Stimulated activated naive B cell treated with anti-CD40 and anti-IgM and Interleukin-4, amounts not matched to agents 10 μg/mL and 1 μg/mL and 100 μg/mL, for 72 hours (primary cell): ENCODE measurements around the gene TTC8.

Experiments used
- ATAC-seq, 2 donors: fragments of 150-1000 bp; cut with Tn5 transposase; replicated peaks; 2 replicates each; pipeline ENCODE4 v1.10.0; 2021; ENCODE audit warnings: moderate library complexity in 1 of 2
- DNase-seq: peaks from one replicate; pipeline ENCODE4 v3.0.0; 2021
- H3K27ac Mint-ChIP-seq: one replicate; pipeline ENCODE4 v1.8.0; 2022; ENCODE audit warnings: mild to moderate bottlenecking, mixed read lengths
- H3K27me3 Mint-ChIP-seq, 2 donors: one replicate each; pipeline ENCODE4 v1.8.0; 2022; ENCODE audit warnings: mixed read lengths in 2 of 2
- H3K36me3 Mint-ChIP-seq, 2 donors: one replicate each; pipeline ENCODE4 v1.8.0; 2022; ENCODE audit warnings: mixed read lengths in 2 of 2, mild to moderate bottlenecking in 1 of 2
- H3K4me1 Mint-ChIP-seq, 2 donors: one replicate each; pipeline ENCODE4 v1.8.0; 2022; ENCODE audit warnings: mixed read lengths in 2 of 2, mild to moderate bottlenecking in 1 of 2
- H3K4me3 Mint-ChIP-seq, 2 donors: one replicate each; pipeline ENCODE4 v1.8.0; 2022; ENCODE audit warnings: mild to moderate bottlenecking in 2 of 2, mixed read lengths in 2 of 2, moderate library complexity in 1 of 2
- H3K9me3 Mint-ChIP-seq, 2 donors: one replicate each; pipeline ENCODE4 v1.8.0; 2022; ENCODE audit warnings: mixed read lengths in 2 of 2, mild to moderate bottlenecking in 1 of 2

The TTC8 gene

DNA sequence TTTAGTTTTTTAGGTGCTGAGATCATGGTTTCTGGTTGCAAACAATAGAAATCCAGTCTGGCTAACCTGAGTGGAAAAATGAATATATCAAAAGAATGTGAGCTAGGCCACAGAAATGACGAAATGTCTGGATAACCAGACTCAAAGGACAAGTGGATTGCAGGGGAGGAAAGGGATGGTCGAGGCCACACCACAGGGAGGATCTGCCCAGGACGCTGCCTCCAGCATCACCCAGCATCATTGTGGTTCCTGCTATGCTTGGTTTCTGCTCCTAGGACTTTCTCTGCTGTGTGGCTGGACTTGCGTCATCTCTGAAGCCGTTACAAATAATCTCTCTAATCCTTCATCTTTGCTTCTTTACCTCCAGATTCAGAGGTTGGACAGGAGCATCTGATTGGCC is 80.4 kb downstream of the TTC8 start:
- H3K36me3 Mint-ChIP-seq: no peaks in the 10 kb centered on the region
- H3K4me1 Mint-ChIP-seq: no peaks in the 10 kb centered on the region
- no peak overlapping the region for H3K4me3 Mint-ChIP-seq
- H3K9me3 Mint-ChIP-seq: peaks cover 4 to 5% of the 10 kb centered on the region in 2 donors
- H3K27me3 Mint-ChIP-seq: peaks cover 12 to 15% of the 10 kb centered on the region in 2 donors
- ATAC-seq (no peak), DNase-seq (no peak)
- H3K27ac Mint-ChIP-seq: no peak overlapping the region

- H3K4me3 Mint-ChIP-seq: no peak overlapping the region
- no peak for ATAC-seq
- H3K4me1 Mint-ChIP-seq: no peaks in the 10 kb centered on the region
- DNase-seq: no peak
- H3K27me3 Mint-ChIP-seq: no peaks in the 10 kb centered on the region
- no peak overlapping the region for H3K27ac Mint-ChIP-seq
- H3K9me3 Mint-ChIP-seq: peaks cover 4 to 5% of the 10 kb centered on the region in 2 donors
- H3K36me3 Mint-ChIP-seq: no peaks in the 10 kb centered on the region
Observed at GRCh38 chr14:88908216-88908615, 83.8 kb downstream of the TTC8 start.

- H3K4me3 Mint-ChIP-seq: no peak overlapping the region
- no peaks in the 10 kb centered on the region for H3K36me3 Mint-ChIP-seq
- H3K4me1 Mint-ChIP-seq: no peaks in the 10 kb centered on the region
- no peak overlapping the region for H3K27ac Mint-ChIP-seq
- no peaks in the 10 kb centered on the region for H3K27me3 Mint-ChIP-seq
- DNase-seq: no peak
- ATAC-seq: no peak
- H3K9me3 Mint-ChIP-seq: peaks cover 5 to 6% of the 10 kb centered on the region in 2 donors
Observed at GRCh38 chr14:88910386-88910785, 85.9 kb downstream of the TTC8 start.

- DNase-seq: no peak
- Mint-ChIP-seq H3K9me3 (peaks cover 5% of the 10 kb centered on the region in 2 donors), H3K27ac (no peak overlapping the region)
Observed at GRCh38 chr14:88911809-88912208, 87.4 kb downstream of the TTC8 start.

GRCh38 chr14:88914956-88915355 is 90.5 kb downstream of the TTC8 start:
- H3K36me3 Mint-ChIP-seq: no peaks in the 10 kb centered on the region
- H3K4me3 Mint-ChIP-seq: no peak overlapping the region
- no peaks in the 10 kb centered on the region for H3K4me1 Mint-ChIP-seq
- H3K9me3 Mint-ChIP-seq: peaks cover 0 to 2% of the 10 kb centered on the region in 2 donors
- H3K27ac Mint-ChIP-seq: no peak overlapping the region
- ATAC-seq (no peak), DNase-seq (no peak)
- H3K27me3 Mint-ChIP-seq: peaks cover 6 to 7% of the 10 kb centered on the region in 2 donors

More at GRCh38 chr14:88911809-88912208, 87.4 kb downstream of the TTC8 start:
- Mint-ChIP-seq H3K4me1 (no peaks in the 10 kb centered on the region), H3K36me3 (no peaks in the 10 kb centered on the region), H3K27me3 (no peaks in the 10 kb centered on the region), H3K4me3 (no peak overlapping the region)
- ATAC-seq: no peak

DNA sequence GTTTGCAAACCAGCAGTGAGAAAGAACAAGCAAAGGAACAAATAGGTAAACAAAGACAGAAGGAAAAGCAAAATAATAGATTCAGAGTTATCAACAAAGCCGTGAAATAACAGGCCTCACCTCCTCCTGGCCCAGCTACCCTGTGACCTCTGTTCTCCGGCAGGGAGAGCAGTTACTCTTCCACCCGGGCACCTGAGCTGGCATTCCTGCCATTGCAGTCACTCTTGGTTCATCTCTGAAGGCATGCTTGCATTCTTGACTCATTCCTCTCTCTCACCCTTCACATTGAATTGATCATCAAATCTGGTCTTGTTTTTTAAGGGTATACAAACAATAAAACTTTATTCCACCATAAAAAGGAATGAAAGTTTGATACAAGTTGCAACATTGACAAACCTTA is 95.1 kb downstream of the TTC8 start:
- peaks cover 11 to 18% of the 10 kb centered on the region in 2 donors for H3K27me3 Mint-ChIP-seq
- H3K9me3 Mint-ChIP-seq: peaks cover 0 to 8% of the 10 kb centered on the region in 2 donors
- DNase-seq: no peak
- no peak for ATAC-seq
- no peak overlapping the region for H3K27ac Mint-ChIP-seq
- no peaks in the 10 kb centered on the region for H3K4me1 Mint-ChIP-seq
- no peaks in the 10 kb centered on the region for H3K36me3 Mint-ChIP-seq
- H3K4me3 Mint-ChIP-seq: no peak overlapping the region
